Suprapubic skin (tissue), 4 donors: ENCODE results near the gene GPSM1. TPM values are rescaled to one million over a fixed set of nuclear protein-coding genes. Genes with fewer than 3 reads are reported as not detected.

Source experiments
- DNase-seq, 2 donors: peaks; one replicate each; pipeline ENCODE4 v3.0.0-alpha.2; 2019; ENCODE audit warnings: low spot score in 2 of 2
- H3K27ac ChIP-seq: fragments of 200-600 bp; sonication (generic); one replicate; pipeline ENCODE4 v1.5.1; 2019
- H3K27me3 ChIP-seq: fragments of 200-600 bp; sonication (generic); one replicate; pipeline ENCODE4 v1.5.1; 2019
- H3K36me3 ChIP-seq: fragments of 200-600 bp; sonication (generic); one replicate; pipeline ENCODE4 v1.5.1; 2019
- H3K4me1 ChIP-seq: fragments of 200-600 bp; sonication (generic); one replicate; pipeline ENCODE4 v1.5.1; 2019
- H3K4me3 ChIP-seq: fragments of 200-600 bp; sonication (generic); one replicate; pipeline ENCODE4 v1.5.1; 2019; ENCODE audit warnings: mild to moderate bottlenecking
- H3K9me3 ChIP-seq: fragments of 200-600 bp; sonication (generic); one replicate; pipeline ENCODE4 v1.5.1; 2019
- CTCF ChIP-seq, 2 donors: fragments of 200-600 bp in 1 of 2; fragments of 450-650 bp in 1 of 2; sonication (generic) in 1 of 2; IDR thresholded peaks; one replicate each; pipeline ENCODE4 v1.5.1; 2016 to 2019; ENCODE audit warnings: antibody characterized with exemption in 2 of 2, mild to moderate bottlenecking in 1 of 2, moderate library complexity in 1 of 2
- EP300 ChIP-seq: sonication (generic); formaldehyde crosslinking; IDR thresholded peaks from one replicate; pipeline ENCODE4 v1.6.1; 2017; ENCODE audit warnings: antibody characterized with exemption
- POLR2A ChIP-seq, 2 donors: fragments of 450-650 bp; IDR thresholded peaks; one replicate each; pipeline ENCODE4 v1.6.1; 2017; ENCODE audit warnings: antibody characterized with exemption in 2 of 2, mild to moderate bottlenecking in 2 of 2, moderate library complexity in 2 of 2
- POLR2AphosphoS5 ChIP-seq, 3 donors: sonication (generic); formaldehyde crosslinking; IDR thresholded peaks; one replicate each; pipeline ENCODE4 v1.6.1; 2017; ENCODE audit warnings: antibody characterized with exemption in 3 of 3
- WGBS: methylation state at CpG from one replicate; pipeline ENCODE4 v1.1.5; 2018; 5-methylcytosine and 5-hydroxymethylcytosine counted together
- total RNA-seq, 4 donors: library from RNA; depleted of rRNA; stranded (reverse); fragments of >200 nt; gene quantifications; one replicate each; pipeline ENCODE4 v1.1.0, GENCODE V29; 2016

The GPSM1 gene
- total RNA-seq, 4 donors from 2014 or later = 11.5 to 14.6 (median 13.7) TPM

- no peak overlapping the region for H3K4me3 ChIP-seq
- no peaks in the 10 kb centered on the region for H3K4me1 ChIP-seq
- DNase-seq = no peak
- no peaks in the 10 kb centered on the region for H3K27me3 ChIP-seq
- TF ChIP-seq POLR2A (IDR thresholded peaks at IDR 0.05) (no peak), POLR2AphosphoS5 (IDR thresholded peaks at IDR 0.05) (no peak), EP300 (no peak), CTCF (IDR thresholded peaks at IDR 0.05) (no peak)
- H3K36me3 ChIP-seq = peaks cover 70% of the 10 kb centered on the region
- 94% methylated on average over 3 of the region's 11 CpGs for WGBS
- H3K9me3 ChIP-seq = no peaks in the 10 kb centered on the region
- no peak overlapping the region for H3K27ac ChIP-seq
Measured at GRCh38 chr9:136379891-136380290, 52.6 kb downstream of the GPSM1 start.

- no peaks in the 10 kb centered on the region for H3K9me3 ChIP-seq
- TF ChIP-seq EP300 = no peak
- TF ChIP-seq POLR2A (IDR thresholded peaks at IDR 0.05) = no peak
- H3K27me3 ChIP-seq = no peaks in the 10 kb centered on the region
- no peaks in the 10 kb centered on the region for H3K4me1 ChIP-seq
- no peak overlapping the region for H3K27ac ChIP-seq
- no peak overlapping the region for H3K4me3 ChIP-seq
- DNase-seq = no peak
- 95% methylated on average over 3 of the region's 17 CpGs for WGBS
- peaks cover 73% of the 10 kb centered on the region for H3K36me3 ChIP-seq
Measured at GRCh38 chr9:136380381-136380780, 53.0 kb downstream of the GPSM1 start.

DNA sequence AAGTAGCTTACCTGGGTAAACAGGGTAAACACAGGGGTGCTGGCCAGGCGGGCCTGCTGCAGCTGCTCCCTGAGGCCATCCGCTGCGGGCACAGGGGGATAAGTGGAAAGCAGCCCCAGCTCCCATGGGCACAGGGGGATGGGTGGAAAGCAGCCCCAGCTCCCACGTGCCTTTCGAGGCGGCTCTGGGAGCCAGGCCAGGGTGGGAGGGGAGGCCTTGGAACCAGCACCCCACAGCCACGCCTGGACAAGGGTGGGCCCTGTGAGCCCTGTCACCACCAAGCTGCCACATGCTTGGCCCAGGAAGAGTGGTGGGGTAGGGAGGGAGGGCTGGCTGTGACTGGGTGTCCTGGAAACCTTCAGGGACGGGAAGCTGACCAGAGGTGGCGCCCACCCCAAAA lies 54.0 kb downstream of the GPSM1 start:
- WGBS = 76% methylated on average over 9 of the region's 9 CpGs
- TF ChIP-seq POLR2A (IDR thresholded peaks at IDR 0.05) (no peak), EP300 (no peak), POLR2AphosphoS5 (IDR thresholded peaks at IDR 0.05) (no peak), CTCF (IDR thresholded peaks at IDR 0.05) (no peak)
- peaks cover 78% of the 10 kb centered on the region for H3K36me3 ChIP-seq

GRCh38 chr9:136381966-136382513 lies 54.7 kb downstream of the GPSM1 start:
- TF ChIP-seq EP300 = no peak
- TF ChIP-seq CTCF (IDR thresholded peaks at IDR 0.05) = no peak
- TF ChIP-seq POLR2AphosphoS5 (IDR thresholded peaks at IDR 0.05) = no peak
- TF ChIP-seq POLR2A (IDR thresholded peaks at IDR 0.05) = no peak
- H3K27ac ChIP-seq = no peak overlapping the region
- no peaks in the 10 kb centered on the region for H3K27me3 ChIP-seq
- H3K36me3 ChIP-seq = peaks cover 85% of the 10 kb centered on the region
- 82% methylated on average over 12 of the region's 25 CpGs for WGBS
- DNase-seq = no peak
- H3K9me3 ChIP-seq = no peaks in the 10 kb centered on the region
- no peaks in the 10 kb centered on the region for H3K4me1 ChIP-seq
- H3K4me3 ChIP-seq = no peak overlapping the region

More for the DNA sequence above, 54.0 kb downstream of the GPSM1 start:
- Histone ChIP-seq H3K4me1 (no peaks in the 10 kb centered on the region), H3K27ac (no peak overlapping the region), H3K27me3 (no peaks in the 10 kb centered on the region), H3K4me3 (no peak overlapping the region), H3K9me3 (no peaks in the 10 kb centered on the region)
- no peak for DNase-seq

GRCh38 chr9:136383436-136383835 lies 56.1 kb downstream of the GPSM1 start:
- no peaks in the 10 kb centered on the region for H3K9me3 ChIP-seq
- H3K4me3 ChIP-seq = no peak overlapping the region
- H3K27me3 ChIP-seq = no peaks in the 10 kb centered on the region
- TF ChIP-seq POLR2A (IDR thresholded peaks at IDR 0.05) = no peak
- TF ChIP-seq CTCF (IDR thresholded peaks at IDR 0.05) = no peak
- no peak for DNase-seq
- H3K4me1 ChIP-seq = no peaks in the 10 kb centered on the region
- H3K36me3 ChIP-seq = peaks cover 92% of the 10 kb centered on the region
- 96% methylated on average over 9 of the region's 20 CpGs for WGBS
- no peak overlapping the region for H3K27ac ChIP-seq

GRCh38 chr9:136385015-136385414 lies 57.7 kb downstream of the GPSM1 start:
- no peak overlapping the region for H3K27ac ChIP-seq
- DNase-seq = no peak
- WGBS = 86% methylated on average over 11 of the region's 11 CpGs
- H3K4me3 ChIP-seq = no peak overlapping the region
- H3K27me3 ChIP-seq = no peaks in the 10 kb centered on the region
- no peaks in the 10 kb centered on the region for H3K9me3 ChIP-seq
- TF ChIP-seq EP300 = no peak
- no peak for TF ChIP-seq CTCF (IDR thresholded peaks at IDR 0.05)
- no peak for TF ChIP-seq POLR2AphosphoS5 (IDR thresholded peaks at IDR 0.05)
- H3K36me3 ChIP-seq = peaks cover 92% of the 10 kb centered on the region
- H3K4me1 ChIP-seq = no peaks in the 10 kb centered on the region
